ENCODE data around the gene BLOC1S1. TPM values are rescaled to one million over a fixed set of nuclear protein-coding genes. Genes with fewer than 3 reads are reported as not detected.

The BLOC1S1 gene
- polyA plus RNA-seq, 1 donor (not counting 4 experiments of a cell fraction or from before 2014, with no cell fraction given) = 62.5 TPM

- Histone ChIP-seq H2AFZ (ENCODE audit: control insufficient read depth, low read length) (peak within 1 kb of the TSS; percentile 81), H3K4me3 (ENCODE audit: control insufficient read depth in 2 of 3, extremely low read depth in 1 of 3, insufficient read depth in 2 of 3, low read depth in 1 of 3, low read length in 3 of 3) (peak within 1 kb of the TSS; percentile 74 to 90 (median 83)), H4K20me1 (ENCODE audit: control insufficient read depth, extremely low read depth, insufficient read depth, low read length) (no peaks in the 10 kb centered on the region), H3K4me2 (ENCODE audit: control insufficient read depth, extremely low read depth, insufficient read depth, low read depth, low read length) (peak within 1 kb of the TSS; percentile 96), H3K27ac (ENCODE audit: control insufficient read depth, insufficient read depth, low read length) (peak within 1 kb of the TSS; percentile 96), H3K9ac (ENCODE audit: control insufficient read depth, extremely low read depth, insufficient read depth, low read length) (peak within 1 kb of the TSS; percentile 95), H3K4me1 (ENCODE audit: control insufficient read depth, extremely low read depth, insufficient read depth, low read length) (peaks cover 32% of the 10 kb centered on the region), H3K36me3 (ENCODE audit: control insufficient read depth in 2 of 2, extremely low read depth in 1 of 2, insufficient read depth in 2 of 2, low read length in 2 of 2) (peaks cover 16 to 17% of the 10 kb centered on the region in 2 experiments), H3K79me2 (ENCODE audit: control insufficient read depth, insufficient read depth, low read length) (peaks cover 22% of the 10 kb centered on the region), H3K9me1 (ENCODE audit: control insufficient read depth, extremely low read depth, insufficient read depth, low read length) (no peaks in the 10 kb centered on the region), H3K9me3 (ENCODE audit: control insufficient read depth, low read depth, low read length) (no peaks in the 10 kb centered on the region), H3K27me3 (ENCODE audit: control insufficient read depth, extremely low read depth, insufficient read depth, low read length) (no peaks in the 10 kb centered on the region)
- peak; percentile 76 for DNase-seq (ENCODE audit: low read depth, low spot score)
- dilution Hi-C loops (cut with MboI; ENCODE audit: extremely low pct_ligation_motif_present, low sequenced_read_pairs) = no loop called here
- FAIRE-seq = peak; percentile 73
- no peak for TF ChIP-seq CTCF (optimal IDR thresholded peaks at IDR 0.05 in 1 of 3, IDR thresholded peaks at IDR 0.05 in 1 of 3, conservative IDR thresholded peaks at IDR 0.05 in 1 of 3; ENCODE audit: extremely low read depth in 1 of 3, insufficient read depth in 2 of 3, low read length in 3 of 3)
- TF ChIP-seq EZH2 (IDR thresholded peaks at IDR 0.05; ENCODE audit: low read length) = no peak
These were observed 13.3 kb downstream of the BLOC1S1 start, which contains the start of gene CD63 for GRCh38 chr12:55728939-55729818. CD63 (minus strand) TSS chr12:55729009; CDS start chr12:55728341, 668 bp downstream.

- Histone ChIP-seq H2AFZ (ENCODE audit: control insufficient read depth, low read length) (peak overlapping the region; percentile 81), H3K9ac (ENCODE audit: control insufficient read depth, extremely low read depth, insufficient read depth, low read length) (peak overlapping the region; percentile 95), H3K36me3 (ENCODE audit: control insufficient read depth in 2 of 2, extremely low read depth in 1 of 2, insufficient read depth in 2 of 2, low read length in 2 of 2) (peaks cover 9 to 10% of the 10 kb centered on the region in 2 experiments), H3K4me3 (ENCODE audit: control insufficient read depth in 2 of 3, extremely low read depth in 1 of 3, insufficient read depth in 2 of 3, low read depth in 1 of 3, low read length in 3 of 3) (peak overlapping the region; percentile 74 to 90 (median 83)), H3K79me2 (ENCODE audit: control insufficient read depth, insufficient read depth, low read length) (peaks cover 22% of the 10 kb centered on the region), H3K4me2 (ENCODE audit: control insufficient read depth, extremely low read depth, insufficient read depth, low read depth, low read length) (peak overlapping the region; percentile 88), H3K27me3 (ENCODE audit: control insufficient read depth, extremely low read depth, insufficient read depth, low read length) (no peaks in the 10 kb centered on the region), H4K20me1 (ENCODE audit: control insufficient read depth, extremely low read depth, insufficient read depth, low read length) (no peaks in the 10 kb centered on the region), H3K9me3 (ENCODE audit: control insufficient read depth, low read depth, low read length) (no peaks in the 10 kb centered on the region), H3K4me1 (ENCODE audit: control insufficient read depth, extremely low read depth, insufficient read depth, low read length) (peaks cover 32% of the 10 kb centered on the region), H3K27ac (ENCODE audit: control insufficient read depth, insufficient read depth, low read length) (peak overlapping the region; percentile 96), H3K9me1 (ENCODE audit: control insufficient read depth, extremely low read depth, insufficient read depth, low read length) (no peaks in the 10 kb centered on the region)
- TF ChIP-seq CTCF (optimal IDR thresholded peaks at IDR 0.05 in 1 of 3, IDR thresholded peaks at IDR 0.05 in 1 of 3, conservative IDR thresholded peaks at IDR 0.05 in 1 of 3; ENCODE audit: extremely low read depth in 1 of 3, insufficient read depth in 2 of 3, low read length in 3 of 3) (peak in 2 of 3 experiments; percentile 11 to 42), EZH2 (IDR thresholded peaks at IDR 0.05; ENCODE audit: low read length) (no peak)
- dilution Hi-C loops (cut with MboI; ENCODE audit: extremely low pct_ligation_motif_present, low sequenced_read_pairs) = no loop called here
- DNase-seq (ENCODE audit: low read depth, low spot score) (no peak), FAIRE-seq (no peak)
These were observed 14.3 kb downstream of the BLOC1S1 start for GRCh38 chr12:55729819-55730818.

Data from keratinocyte (primary cell).